Measurements from ENCODE around the gene WFDC5. TPM values are rescaled to one million over a fixed set of nuclear protein-coding genes. Genes with fewer than 3 reads are reported as not detected.

Gene WFDC5
- total RNA-seq, 1 donor: not detected

DNA sequence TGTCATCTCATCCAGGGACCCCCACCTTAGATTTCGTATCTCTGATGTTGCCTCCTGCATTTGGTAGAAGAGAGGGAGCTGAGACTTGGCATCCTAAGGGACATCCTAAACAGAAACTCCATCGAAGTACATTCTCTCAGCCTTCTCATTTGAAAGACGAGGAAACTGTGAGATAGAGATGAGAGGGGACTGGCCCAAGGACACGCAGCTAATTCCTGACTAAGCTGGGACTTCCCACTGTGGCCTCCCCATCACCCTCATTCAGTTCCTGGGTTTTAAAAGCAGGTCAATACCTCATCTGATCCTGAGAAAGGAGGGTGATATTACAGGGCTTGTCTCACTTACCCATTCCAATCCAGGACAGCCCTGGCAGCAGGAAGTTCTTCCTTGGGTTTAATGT lies 855 bp upstream of the WFDC5 start:
- no peak for DNase-seq (ENCODE audit: low read depth in 2 of 3, low spot score in 2 of 3)

DNA sequence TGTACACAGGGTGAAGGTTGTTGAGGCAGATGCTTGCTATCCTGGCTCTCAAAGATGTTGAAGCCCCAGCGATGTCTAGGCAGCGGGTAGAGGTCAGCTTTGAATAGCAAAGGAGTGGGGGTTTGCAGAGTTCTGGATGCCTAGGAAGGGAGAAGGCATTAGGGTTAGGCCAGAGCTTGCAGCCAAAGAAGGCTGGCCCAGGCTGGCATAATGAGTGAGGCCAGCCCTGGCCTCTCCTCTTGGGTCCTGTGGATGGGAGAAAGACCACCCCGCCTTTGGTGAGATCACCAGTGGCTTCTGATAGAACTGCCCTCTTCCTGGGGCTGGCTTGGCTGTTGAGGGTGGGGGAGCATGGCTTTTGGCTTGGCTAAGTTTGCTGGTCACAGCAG lies 406 bp upstream of the WFDC5 start:
- no peak for DNase-seq (ENCODE audit: low read depth in 2 of 3, low spot score in 2 of 3)

DNA sequence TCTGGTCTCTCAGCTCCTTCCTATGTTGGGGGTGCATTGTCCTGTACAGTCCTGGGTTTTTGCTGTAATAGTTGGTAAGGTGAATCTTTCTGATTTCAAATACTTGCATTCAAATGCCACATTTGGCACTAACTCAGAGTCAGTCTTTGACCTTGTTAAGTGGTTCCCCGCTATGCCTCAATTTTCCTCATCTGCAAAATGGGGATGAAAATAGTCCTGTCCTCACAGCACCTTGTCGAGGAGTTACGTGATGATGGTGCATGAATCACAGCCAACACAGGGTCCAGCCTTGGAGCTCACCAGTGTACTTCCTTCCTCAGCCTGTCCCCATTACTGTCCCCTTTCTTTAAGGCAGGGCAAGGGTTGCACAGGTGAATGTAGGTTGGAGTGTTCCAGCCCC lies 1.1 kb downstream of the WFDC5 start:
- no peak for DNase-seq (ENCODE audit: low read depth in 2 of 3, low spot score in 2 of 3)

DNA sequence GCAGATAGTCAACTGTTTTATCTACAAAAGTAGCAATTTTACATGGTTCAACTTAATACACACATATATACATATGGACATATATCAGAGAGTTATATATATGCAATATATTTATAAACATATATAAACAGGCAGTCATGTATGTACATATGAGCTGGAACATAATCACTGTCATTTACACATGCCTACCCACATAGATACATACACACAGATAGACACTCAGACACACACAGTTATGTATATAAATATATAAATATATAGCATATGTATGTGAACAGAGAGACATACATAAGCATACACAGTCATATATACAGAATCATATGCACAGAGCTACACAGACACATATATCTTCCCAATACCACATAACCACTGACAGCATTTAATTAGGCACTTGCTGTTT lies 2.2 kb downstream of the WFDC5 start:
- DNase-seq (ENCODE audit: low read depth in 2 of 3, low spot score in 2 of 3): no peak

DNA sequence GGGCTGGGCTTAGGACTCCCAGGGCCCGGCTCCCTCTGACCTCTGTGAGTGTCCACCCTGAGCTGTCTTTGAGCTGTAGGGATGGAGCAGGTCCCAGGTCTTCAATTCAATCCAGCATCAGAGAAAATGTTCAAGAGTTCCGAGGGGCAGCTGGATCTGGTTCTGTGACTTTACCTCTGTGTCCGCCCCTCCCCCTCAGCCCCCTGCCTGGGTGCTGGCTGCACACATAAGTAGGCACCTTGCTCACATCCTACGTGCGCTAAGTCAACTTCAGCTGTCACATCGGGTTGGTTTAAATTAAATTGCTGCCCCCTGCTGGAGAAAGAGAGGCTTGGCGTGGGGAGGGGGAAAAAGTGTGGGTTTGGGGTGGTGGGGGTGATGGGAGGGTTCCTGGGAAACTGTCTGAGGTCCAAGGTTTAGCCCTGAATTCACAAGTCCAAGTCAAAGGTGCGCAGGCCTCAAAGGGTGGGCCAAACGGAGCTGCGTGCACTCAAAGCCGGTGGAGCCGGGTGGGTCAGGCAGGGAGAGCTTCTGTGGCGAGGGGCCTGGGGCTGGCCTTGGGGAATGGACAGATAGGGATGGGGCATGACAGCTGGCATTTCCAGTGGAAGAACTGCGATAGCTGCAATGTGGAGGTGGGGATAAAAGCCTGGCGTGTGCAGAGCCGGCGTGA lies 3.0 kb downstream of the WFDC5 start:
- DNase-seq (ENCODE audit: low read depth in 2 of 3, low spot score in 2 of 3): peak in 1 of 3 donors; percentile 42

DNA sequence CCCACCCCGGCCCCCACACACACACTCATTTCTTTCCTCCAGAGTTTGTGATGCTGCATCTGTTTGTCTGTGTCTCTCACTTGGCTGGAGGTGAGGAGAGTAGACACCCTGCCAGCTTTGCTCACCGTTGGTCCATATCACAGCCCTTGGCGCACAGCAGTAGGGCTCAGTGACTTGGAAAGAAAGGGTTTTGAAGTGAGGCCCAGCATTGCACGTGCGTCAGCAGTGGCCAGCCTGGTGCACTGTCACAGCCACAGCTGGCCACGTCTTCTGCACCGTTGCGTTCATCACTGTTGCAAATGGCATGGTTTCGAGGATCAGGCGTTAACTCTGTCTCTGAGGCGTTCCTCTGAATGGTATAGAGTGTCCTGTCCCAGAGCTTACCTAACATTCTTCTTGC lies 3.7 kb downstream of the WFDC5 start:
- DNase-seq (ENCODE audit: low read depth in 2 of 3, low spot score in 2 of 3): no peak

DNA sequence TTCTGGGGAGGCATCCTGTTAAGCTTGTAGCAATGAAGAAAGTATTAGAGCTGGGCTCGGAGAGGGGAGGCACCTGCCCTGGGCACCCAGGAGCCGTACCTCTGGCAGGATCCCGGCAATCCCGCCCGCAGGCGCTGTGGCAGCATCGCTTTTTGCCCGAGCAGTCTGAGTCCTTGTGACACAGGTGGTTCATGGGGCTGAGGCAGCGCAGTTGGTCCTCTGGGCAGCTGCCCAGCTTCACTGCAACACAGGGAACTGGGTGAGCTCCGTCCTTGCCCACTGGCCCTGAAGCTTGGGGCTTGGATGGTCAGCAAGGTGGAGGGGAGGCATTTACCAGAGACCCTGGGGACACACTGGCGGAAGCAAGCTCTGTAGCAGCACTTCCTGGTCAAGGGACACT lies 4.7 kb downstream of the WFDC5 start:
- DNase-seq (ENCODE audit: low read depth in 2 of 3, low spot score in 2 of 3): no peak

DNA sequence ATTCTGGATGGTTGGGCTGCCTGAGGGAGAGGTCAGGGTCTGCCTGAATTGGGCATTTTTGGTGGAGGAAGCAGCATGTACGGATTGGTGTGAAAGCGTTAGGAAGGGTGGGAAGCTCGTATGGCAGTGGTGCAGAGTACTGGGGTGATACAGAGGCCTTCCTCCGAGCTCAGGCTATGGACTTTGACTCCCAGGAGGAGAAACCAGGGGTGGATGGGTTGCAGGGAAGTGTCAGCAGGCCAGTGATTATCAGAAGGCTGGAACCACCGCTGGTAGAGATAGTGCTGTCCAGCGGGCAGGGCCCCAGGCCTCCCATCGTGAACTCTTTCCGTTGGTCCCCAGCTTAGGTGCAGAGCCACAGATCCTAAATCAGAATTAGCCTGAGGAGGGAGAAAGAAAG lies 5.3 kb downstream of the WFDC5 start:
- no peak for DNase-seq (ENCODE audit: low read depth in 2 of 3, low spot score in 2 of 3)

DNA sequence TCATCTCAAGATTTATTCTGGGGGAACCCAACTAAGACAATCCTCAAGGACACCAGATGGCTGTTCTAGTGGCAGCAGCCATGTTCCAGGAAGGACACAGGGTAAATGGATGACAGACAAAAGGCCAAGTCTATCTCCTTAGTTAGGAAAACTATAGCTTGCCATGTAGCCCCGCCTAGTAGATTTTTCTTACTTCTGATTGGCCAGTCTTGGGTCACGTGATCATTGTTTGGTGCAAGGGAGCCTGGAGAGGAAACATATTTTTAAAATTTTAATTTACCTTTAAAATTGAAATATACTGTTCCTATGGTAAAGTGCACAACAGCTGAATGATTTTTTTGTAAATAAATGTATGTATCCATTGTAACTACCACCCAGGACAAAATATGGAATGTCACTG lies 9.7 kb downstream of the WFDC5 start:
- no peak for DNase-seq (ENCODE audit: low read depth in 2 of 3, low spot score in 2 of 3)

DNA sequence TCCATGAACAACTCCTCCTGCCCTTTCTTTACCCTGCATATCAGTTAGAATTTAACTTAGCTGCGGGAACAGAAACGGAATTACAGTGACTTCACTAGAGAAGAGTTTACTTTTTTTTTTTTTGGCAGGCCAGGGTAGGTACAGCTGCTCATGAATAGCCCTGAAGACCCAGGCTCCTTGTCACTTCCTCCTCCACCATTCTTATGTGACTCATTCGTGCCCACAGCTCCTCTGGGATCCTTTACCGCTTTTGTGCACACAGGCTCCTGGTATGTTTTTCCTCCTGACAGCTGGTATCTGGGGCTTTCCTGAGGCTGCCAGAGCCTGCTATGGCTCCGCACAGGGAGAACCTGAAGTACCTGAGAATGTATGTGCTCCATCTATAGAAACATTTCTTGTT lies 10.2 kb downstream of the WFDC5 start:
- DNase-seq (ENCODE audit: low read depth in 2 of 3, low spot score in 2 of 3): no peak

DNA sequence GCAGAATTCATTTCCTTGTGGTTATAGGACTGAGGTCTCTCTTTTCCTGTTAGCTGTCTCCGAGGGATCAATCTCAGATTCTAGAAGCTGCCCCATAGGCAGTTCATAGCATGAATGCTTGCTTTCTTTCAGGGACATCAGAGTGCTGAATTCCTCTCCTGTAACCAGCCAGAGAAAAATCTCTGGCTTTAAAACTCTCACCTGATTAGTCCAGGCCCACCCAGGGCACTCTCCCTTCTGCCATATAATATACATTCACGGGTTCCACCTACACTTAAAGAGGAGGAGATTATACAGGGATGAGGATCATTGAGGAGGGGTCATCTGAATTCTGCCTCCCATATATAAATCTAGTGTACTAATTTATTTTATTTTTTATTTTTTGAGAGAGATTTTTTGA lies 11.9 kb downstream of the WFDC5 start:
- no peak for DNase-seq (ENCODE audit: low read depth in 2 of 3, low spot score in 2 of 3)

DNA sequence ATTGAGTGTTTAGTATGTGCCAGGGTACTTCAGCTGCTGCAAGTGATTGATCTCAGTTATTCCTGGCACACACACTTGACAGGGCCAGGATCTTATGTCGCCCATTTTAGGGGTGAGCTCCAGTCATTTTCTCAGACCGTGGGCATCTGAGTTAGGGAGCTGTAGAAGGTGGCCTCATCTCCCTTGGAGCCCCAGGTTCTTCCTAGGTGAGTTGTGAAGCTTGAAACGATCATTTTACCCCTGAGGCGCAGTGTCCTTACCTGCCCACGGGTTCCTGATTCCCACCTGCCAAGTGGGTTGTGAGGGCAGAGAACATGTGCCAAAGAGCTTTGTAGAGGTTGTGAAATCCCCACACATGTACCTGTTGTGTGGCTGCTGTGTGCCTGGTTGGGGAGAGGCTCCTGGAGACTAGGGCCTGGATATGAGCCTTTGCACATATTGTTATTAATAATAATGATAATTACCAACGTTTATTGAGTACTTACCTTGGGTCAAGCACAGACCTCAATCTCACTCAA lies 13.6 kb downstream of the WFDC5 start:
- no peak for DNase-seq (ENCODE audit: low read depth in 2 of 3, low spot score in 2 of 3)

DNA sequence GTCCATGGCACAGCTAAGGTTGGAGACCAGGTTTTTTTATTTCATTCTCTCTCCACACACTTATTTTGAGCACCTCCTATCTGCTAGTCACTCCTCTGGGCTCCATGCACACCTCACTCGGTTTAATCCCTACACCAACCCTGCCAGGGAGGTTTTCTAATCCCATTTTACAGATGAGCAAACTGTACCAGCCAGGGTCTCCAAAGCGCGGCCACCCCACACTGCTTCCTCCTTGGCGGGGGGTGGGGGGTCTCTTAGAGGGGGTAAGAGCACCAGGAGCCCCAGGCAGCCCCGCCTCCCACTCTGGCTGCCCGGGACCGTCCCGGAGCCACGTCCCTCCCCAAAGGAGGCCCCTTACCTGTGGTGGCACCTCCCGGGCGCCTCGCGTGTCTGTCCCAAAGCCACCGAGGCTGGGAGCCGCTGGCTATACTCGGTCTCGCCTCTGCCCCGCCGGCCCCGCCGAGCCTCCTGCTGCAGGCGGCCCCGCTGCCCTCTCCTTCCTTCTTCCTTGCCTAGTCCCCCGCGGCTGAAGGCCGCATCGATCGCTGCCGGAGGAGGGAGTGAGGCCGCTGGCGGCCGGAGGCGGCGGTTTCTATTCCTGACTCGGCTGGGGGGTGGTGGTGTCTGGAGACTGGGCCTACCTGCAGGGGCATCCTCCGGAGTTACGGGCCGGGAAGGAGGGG lies 14.3 kb downstream of the WFDC5 start, which contains the start of gene KCNS1:
Gene KCNS1, minus strand, starts transcription at position 565 of the 683 bp plus-strand sequence. CDS start 1,891 bp downstream, outside the sequence.
- DNase-seq (ENCODE audit: low read depth in 2 of 3, low spot score in 2 of 3): peak in 1 of 3 donors; percentile 30

DNA sequence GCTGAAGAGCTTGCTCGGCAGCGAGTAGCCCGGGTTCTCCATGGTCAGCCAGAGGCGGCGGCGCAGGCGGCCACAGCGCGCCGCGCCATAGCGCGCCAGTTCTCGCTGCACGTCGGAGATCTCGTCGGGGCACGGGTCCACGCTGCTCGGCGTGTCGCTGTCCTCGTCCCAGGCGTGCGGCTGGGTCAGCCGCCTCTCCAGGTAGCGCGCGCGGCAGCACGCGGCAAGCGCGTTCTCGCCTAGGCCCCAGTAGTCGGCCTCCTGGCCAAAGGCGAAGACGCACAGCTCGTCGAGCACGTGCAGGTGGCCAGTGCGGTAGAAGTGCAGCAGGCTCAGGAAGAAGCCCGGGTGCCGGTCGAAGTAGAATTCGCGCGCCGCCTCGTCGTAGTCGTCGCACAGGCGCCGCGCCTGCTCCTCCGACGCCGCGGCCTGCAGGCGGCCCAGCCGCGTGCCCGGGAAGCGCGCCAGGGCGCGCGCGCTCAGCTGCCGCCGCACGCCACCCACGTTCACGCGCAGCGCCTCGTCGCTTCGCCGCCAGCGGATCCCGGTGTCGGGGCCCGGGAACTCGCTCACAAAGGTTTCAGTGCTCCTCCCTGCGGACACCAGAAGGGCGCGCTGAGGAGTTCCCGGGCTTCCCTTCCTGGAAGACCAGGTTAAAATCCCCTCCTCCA lies 16.7 kb downstream of the WFDC5 start:
- peak in 1 of 3 donors; percentile 32 for DNase-seq (ENCODE audit: low read depth in 2 of 3, low spot score in 2 of 3)

DNA sequence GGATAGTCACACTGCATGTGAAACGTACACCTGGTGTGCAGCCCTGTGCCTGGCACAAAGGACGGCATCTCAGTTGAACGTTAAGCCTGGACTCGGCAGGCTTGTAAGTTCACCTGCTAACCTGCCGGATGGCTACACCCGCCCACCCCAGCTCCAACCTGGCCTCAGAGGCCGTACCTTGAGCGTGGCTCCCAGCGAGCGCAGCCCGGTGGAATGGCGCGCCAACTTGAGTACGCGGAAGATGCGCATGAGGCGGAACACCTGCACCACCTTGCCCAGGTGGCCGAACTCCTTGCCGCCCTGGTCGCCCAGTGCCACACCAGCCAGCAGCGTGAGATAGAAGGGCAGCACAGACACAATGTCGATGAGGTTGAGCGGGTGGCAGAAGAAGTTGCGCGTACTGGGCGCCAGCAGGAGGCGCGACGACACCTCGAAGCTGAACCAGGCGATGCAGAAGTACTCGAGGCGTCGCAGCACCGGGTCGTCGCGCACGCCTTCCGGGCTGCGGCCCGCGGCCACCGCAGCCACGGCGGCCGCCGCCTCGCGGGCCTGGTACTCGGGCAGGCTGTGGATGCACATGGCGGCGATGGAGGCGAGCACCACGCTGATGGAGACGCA lies 17.4 kb downstream of the WFDC5 start:
- DNase-seq (ENCODE audit: low read depth in 2 of 3, low spot score in 2 of 3): peak in 2 of 3 donors; percentile 83 to 84

DNA sequence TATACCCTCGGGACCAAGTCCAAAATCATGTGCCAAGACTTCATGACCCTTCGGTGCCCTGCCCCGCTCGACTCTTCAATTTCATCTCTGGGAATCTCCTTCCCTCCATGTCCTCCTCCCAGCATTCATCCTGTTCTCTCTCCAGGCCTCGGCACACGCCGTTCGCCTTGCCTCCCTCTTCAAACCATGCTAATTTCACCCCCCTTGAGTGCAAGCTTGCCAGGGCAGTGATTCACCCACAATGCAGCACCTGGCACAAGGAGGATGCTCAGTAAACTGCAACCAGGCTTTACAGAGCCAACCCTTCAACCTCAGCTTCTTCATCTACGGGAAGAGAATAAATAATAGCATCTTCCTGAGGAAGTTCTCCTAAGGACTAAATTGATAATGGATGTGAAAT lies 18.2 kb downstream of the WFDC5 start:
- DNase-seq (ENCODE audit: low read depth in 2 of 3, low spot score in 2 of 3): no peak

DNA sequence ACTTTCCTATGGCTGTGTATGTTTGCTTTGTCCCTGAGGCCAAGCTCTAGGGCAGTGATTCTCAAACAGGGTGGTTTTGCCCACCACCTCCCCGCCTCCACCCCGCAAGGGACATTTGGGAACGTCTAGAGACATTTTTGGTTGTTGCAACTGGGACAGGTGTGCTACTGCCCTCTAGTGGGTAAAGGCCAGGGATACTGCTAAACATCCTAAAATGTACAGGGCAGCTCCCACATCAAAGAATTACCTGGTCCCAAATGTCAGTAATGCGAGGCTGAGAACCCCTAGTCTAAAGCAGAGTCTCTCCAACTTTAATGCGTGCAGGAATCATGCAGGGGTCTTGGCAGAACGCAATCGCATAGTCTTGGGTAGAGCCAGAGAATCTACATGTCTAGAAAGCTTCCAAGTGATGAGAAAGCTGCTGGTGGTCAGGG lies 19.2 kb downstream of the WFDC5 start:
- DNase-seq (ENCODE audit: low read depth in 2 of 3, low spot score in 2 of 3): peak; percentile 23 to 77 (median 56)

DNA sequence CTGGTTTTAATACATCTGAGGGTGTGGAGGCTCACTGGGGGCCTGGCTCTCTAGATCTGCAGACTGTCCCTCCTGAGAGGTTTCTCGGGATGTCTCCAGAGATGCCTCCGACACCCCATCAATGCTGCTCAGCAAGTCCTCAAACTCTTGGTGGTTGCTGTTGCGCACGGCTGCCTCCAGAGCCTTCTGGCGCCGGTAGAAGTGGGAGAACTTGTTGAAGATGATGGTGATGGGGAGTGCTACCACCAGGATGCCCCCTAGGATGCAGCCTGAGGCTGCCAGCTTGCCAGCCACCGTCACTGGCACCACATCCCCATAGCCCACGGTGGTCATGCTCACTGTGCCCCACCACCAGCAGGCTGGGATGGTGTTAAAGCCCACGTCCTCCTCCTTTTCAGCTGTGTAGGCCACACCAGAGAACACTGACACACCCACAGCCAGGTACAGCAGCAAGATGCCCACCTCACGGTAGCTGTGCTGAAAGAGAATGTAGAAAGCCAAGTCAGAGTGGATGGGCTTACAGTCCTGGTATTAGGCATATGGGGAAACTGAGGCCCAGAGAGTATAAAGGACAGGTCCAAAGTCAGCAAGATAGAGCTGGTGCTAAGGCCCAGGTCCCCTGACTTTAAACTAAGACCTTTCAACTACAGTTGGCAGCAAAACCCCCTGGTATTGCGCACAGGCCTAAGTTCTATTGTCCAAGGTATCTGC lies 20.0 kb downstream of the WFDC5 start:
- no peak for DNase-seq (ENCODE audit: low read depth in 2 of 3, low spot score in 2 of 3)

DNA sequence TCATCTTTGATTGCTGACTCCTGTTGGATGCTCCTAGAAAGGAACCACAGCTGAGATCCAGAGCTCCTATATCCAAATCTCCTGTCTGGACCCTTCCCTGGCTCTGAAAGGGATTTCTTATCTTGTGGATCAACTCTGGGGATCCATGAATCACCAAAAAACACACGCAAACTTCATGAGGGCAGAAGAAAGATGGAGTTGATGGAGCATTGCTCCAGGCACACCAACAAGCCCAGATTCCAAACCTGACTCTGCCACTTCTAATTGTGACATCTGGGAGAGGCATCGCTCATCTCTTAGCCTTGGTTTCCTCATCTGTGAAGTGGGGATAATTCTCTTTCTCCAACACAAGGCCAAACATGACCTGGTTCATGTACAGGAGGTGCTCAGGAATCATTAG lies 20.8 kb downstream of the WFDC5 start:
- no peak for DNase-seq (ENCODE audit: low read depth in 2 of 3, low spot score in 2 of 3)

DNA sequence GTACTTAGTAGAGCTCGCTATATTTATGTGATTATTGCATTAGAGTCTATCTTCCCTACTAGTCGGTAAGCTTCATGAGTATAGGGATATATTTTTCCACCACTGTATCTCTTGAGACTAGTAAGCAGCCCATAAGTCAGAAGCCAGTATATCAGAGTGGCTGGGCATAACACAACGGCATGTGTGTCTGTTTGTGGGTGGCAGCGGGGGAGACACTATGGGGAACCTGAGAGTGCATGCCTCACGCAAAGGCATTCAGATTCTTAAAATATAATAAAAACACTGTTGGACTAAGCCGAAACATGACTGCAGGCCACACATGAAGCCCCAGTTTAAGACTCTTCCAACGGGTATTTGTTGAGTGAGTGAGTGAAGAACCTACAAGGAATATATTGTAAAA lies 22.1 kb downstream of the WFDC5 start:
- DNase-seq (ENCODE audit: low read depth in 2 of 3, low spot score in 2 of 3): no peak

DNA sequence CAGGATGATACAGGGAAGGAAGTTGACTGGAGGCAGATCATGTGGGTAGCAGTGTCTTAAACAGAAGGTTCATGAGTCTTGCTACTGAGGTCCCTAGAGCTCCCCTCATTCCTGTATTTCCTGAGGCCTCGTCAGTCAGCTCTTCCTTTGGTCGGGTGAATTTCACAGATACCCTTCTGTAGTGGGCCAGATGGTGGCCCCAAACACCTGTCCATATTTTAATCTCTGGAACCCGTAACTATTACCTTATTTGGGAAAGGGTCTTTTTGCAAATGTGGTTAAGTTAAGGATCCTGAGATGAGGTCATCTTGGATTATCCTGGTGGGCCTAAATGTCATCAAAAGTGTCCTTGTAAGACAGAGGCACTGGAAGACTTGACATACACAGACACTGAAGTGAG lies 23.6 kb downstream of the WFDC5 start:
- DNase-seq (ENCODE audit: low read depth in 2 of 3, low spot score in 2 of 3): no peak
